Keratinocyte (primary cell): Measurements from ENCODE around the gene EXOC6B. TPM values are rescaled to one million over a fixed set of nuclear protein-coding genes. Genes with fewer than 3 reads are reported as not detected.

ENCODE experiments used
- DNase-seq: peaks from one replicate; pipeline ENCODE4 v3.0.0-alpha.2; 2011; ENCODE audit warnings: low read depth, missing footprints, low spot score
- FAIRE-seq: peaks from 2 replicates; lab custom pipeline; 2011; peaks lifted over from hg19 to GRCh38; lab: Jason Lieb, UNC
- H2AFZ ChIP-seq: 2 replicates; pipeline ENCODE4 v1.6.0; 2012; ENCODE audit warnings: low read length, control low read depth, inconsistent platforms; ENCODE audit not compliant: control insufficient read depth
- H3K27ac ChIP-seq: 2 replicates; pipeline ENCODE4 v1.5.1; 2011; ENCODE audit warnings: low read length; ENCODE audit not compliant: control insufficient read depth, insufficient read depth
- H3K27me3 ChIP-seq: 3 replicates; pipeline ENCODE4 v1.6.0; 2011; ENCODE audit warnings: low read length; ENCODE audit not compliant: control insufficient read depth, insufficient read depth; ENCODE audit errors: extremely low read depth
- H3K36me3 ChIP-seq, 2 experiments: 2 replicates in 1 of 2; 3 replicates in 1 of 2; pipeline ENCODE4 v1.5.1; 2011; ENCODE audit warnings: low read length in 2 of 2, mild to moderate bottlenecking in 1 of 2; ENCODE audit not compliant: control insufficient read depth in 2 of 2, insufficient read depth in 2 of 2; ENCODE audit errors: extremely low read depth in 1 of 2
- H3K4me1 ChIP-seq: 3 replicates; pipeline ENCODE4 v1.5.1; 2011; ENCODE audit warnings: low read length; ENCODE audit not compliant: control insufficient read depth, insufficient read depth; ENCODE audit errors: extremely low read depth
- H3K4me2 ChIP-seq: 3 replicates; pipeline ENCODE4 v1.6.0; 2011; ENCODE audit warnings: low read depth, low read length; ENCODE audit not compliant: control insufficient read depth, insufficient read depth; ENCODE audit errors: extremely low read depth
- H3K4me3 ChIP-seq, 3 experiments: fragments of 200-600 bp in 1 of 3; sonication (generic) in 1 of 3; 2 replicates in 2 of 3; 3 replicates in 1 of 3; pipeline ENCODE4 v1.5.1; 2011 to 2016; ENCODE audit warnings: low read length in 3 of 3, mild to moderate bottlenecking in 3 of 3, control low read depth in 2 of 3, inconsistent platforms in 1 of 3, low read depth in 1 of 3, mixed read lengths in 1 of 3, mixed run types in 1 of 3, moderate library complexity in 1 of 3; ENCODE audit not compliant: control insufficient read depth in 2 of 3, insufficient read depth in 2 of 3; ENCODE audit errors: extremely low read depth in 1 of 3
- H3K79me2 ChIP-seq: 2 replicates; pipeline ENCODE4 v1.6.0; 2012; ENCODE audit warnings: low read length; ENCODE audit not compliant: control insufficient read depth, insufficient read depth
- H3K9ac ChIP-seq: 3 replicates; pipeline ENCODE4 v1.6.0; 2011; ENCODE audit warnings: low read length; ENCODE audit not compliant: control insufficient read depth, insufficient read depth; ENCODE audit errors: extremely low read depth
- H3K9me1 ChIP-seq: 3 replicates; pipeline ENCODE4 v1.6.0; 2011; ENCODE audit warnings: low read length; ENCODE audit not compliant: control insufficient read depth, insufficient read depth; ENCODE audit errors: extremely low read depth
- H3K9me3 ChIP-seq: 2 replicates; pipeline ENCODE4 v1.5.1; 2012; ENCODE audit warnings: low read depth, low read length; ENCODE audit not compliant: control insufficient read depth
- H4K20me1 ChIP-seq: 3 replicates; pipeline ENCODE4 v1.6.0; 2011; ENCODE audit warnings: low read length; ENCODE audit not compliant: control insufficient read depth, insufficient read depth; ENCODE audit errors: extremely low read depth
- CTCF ChIP-seq, 3 experiments: IDR thresholded peaks in 1 of 3; conservative IDR thresholded peaks in 1 of 3; optimal IDR thresholded peaks in 1 of 3; 2 replicates in 2 of 3; 3 replicates in 1 of 3; pipeline versions ENCODE3 to v1.5.1; 2011; ENCODE audit warnings: low read length in 3 of 3, mild to moderate bottlenecking in 3 of 3, moderate library complexity in 2 of 3, control low read depth in 1 of 3, inconsistent platforms in 1 of 3; ENCODE audit not compliant: insufficient read depth in 2 of 3; ENCODE audit errors: extremely low read depth in 1 of 3
- EZH2 ChIP-seq: IDR thresholded peaks from one replicate; pipeline ENCODE4 v1.6.1; 2012; ENCODE audit warnings: inconsistent platforms, mild to moderate bottlenecking, low read length, moderate library complexity
- dilution Hi-C: fragments of 300-500 bp; cut with MboI; formaldehyde crosslinking; loops from one replicate; pipeline ENCODE4 v1.7.0; 2020; ENCODE audit warnings: low sequenced_read_pairs; ENCODE audit not compliant: extremely low pct_ligation_motif_present
- polyA plus RNA-seq, 5 experiments: library from polyadenylated mRNA; depleted of rRNA in 3 of 5; stranded (reverse) in 3 of 5; stranded (forward) in 1 of 5; unstranded in 1 of 5; fragments of >200 nt; gene quantifications; 1 replicate in 1 of 5; 2 replicates in 3 of 5; 3 replicates in 1 of 5; pipeline versions ENCODE4 v1.2.1 to v1.2.3, GENCODE V29; 2011 to 2012; ENCODE audit warnings: missing spikeins in 2 of 5, low read depth in 1 of 5, low replicate concordance in 1 of 5

The EXOC6B gene
- polyA plus RNA-seq, 1 donor (not counting 4 experiments of a cell fraction or from before 2014, with no cell fraction given) = 37.3 TPM

GRCh38 chr2:72389447-72389846 lies 436.4 kb downstream of the EXOC6B start:
- Histone ChIP-seq H3K4me1 (no peaks in the 10 kb centered on the region), H3K36me3 (no peaks in the 10 kb centered on the region), H3K9me3 (no peaks in the 10 kb centered on the region), H3K27me3 (no peaks in the 10 kb centered on the region), H2AFZ (no peak overlapping the region), H3K4me3 (no peak overlapping the region), H3K27ac (no peak overlapping the region), H3K9ac (no peak overlapping the region), H4K20me1 (no peaks in the 10 kb centered on the region), H3K4me2 (no peak overlapping the region), H3K9me1 (no peaks in the 10 kb centered on the region), H3K79me2 (no peaks in the 10 kb centered on the region)
- dilution Hi-C loops = no loop called here
- no peak for DNase-seq
- no peak for FAIRE-seq
- TF ChIP-seq CTCF (optimal IDR thresholded peaks at IDR 0.05 in 1 of 3, IDR thresholded peaks at IDR 0.05 in 1 of 3, conservative IDR thresholded peaks at IDR 0.05 in 1 of 3; ENCODE audit: extremely low read depth in 1 of 3, insufficient read depth in 2 of 3, low read length in 3 of 3) (no peak), EZH2 (no peak)

GRCh38 chr2:72388263-72388662 lies 437.6 kb downstream of the EXOC6B start:
- no peak overlapping the region for H3K9ac ChIP-seq
- no peaks in the 10 kb centered on the region for H3K79me2 ChIP-seq
- no peak for TF ChIP-seq CTCF (optimal IDR thresholded peaks at IDR 0.05 in 1 of 3, IDR thresholded peaks at IDR 0.05 in 1 of 3, conservative IDR thresholded peaks at IDR 0.05 in 1 of 3; ENCODE audit: extremely low read depth in 1 of 3, insufficient read depth in 2 of 3, low read length in 3 of 3)
- H4K20me1 ChIP-seq = no peaks in the 10 kb centered on the region
- H3K9me3 ChIP-seq = no peaks in the 10 kb centered on the region
- no peak for FAIRE-seq
- no peak overlapping the region for H3K27ac ChIP-seq
- H3K4me1 ChIP-seq = no peaks in the 10 kb centered on the region
- H3K4me3 ChIP-seq = no peak overlapping the region
- no peaks in the 10 kb centered on the region for H3K27me3 ChIP-seq
- no peaks in the 10 kb centered on the region for H3K36me3 ChIP-seq
- no peak overlapping the region for H2AFZ ChIP-seq
- DNase-seq = no peak
- H3K9me1 ChIP-seq = no peaks in the 10 kb centered on the region
- H3K4me2 ChIP-seq = no peak overlapping the region
- dilution Hi-C loops = no loop called here
